Activated gamma-delta T cell (primary cell): ENCODE results near the gene CACNA2D2.

Experiments used
- DNase-seq: peaks from one replicate; lab custom pipeline; 2025; lab: John Stamatoyannopoulos, UW

Gene CACNA2D2

GRCh38 chr3:50393061-50393460 lies 110.4 kb downstream of the CACNA2D2 start:
- no peak for DNase-seq

- no peak for DNase-seq
These were observed 111.2 kb downstream of the CACNA2D2 start for GRCh38 chr3:50392101-50392715.

GRCh38 chr3:50390508-50391224 lies 112.8 kb downstream of the CACNA2D2 start:
- DNase-seq: no peak

GRCh38 chr3:50389414-50389767 lies 114.0 kb downstream of the CACNA2D2 start:
- no peak for DNase-seq

GRCh38 chr3:50388720-50389413 lies 114.6 kb downstream of the CACNA2D2 start:
- no peak for DNase-seq

- DNase-seq: no peak
These were observed 115.3 kb downstream of the CACNA2D2 start for GRCh38 chr3:50388016-50388719.

- no peak for DNase-seq
These were observed 117.7 kb downstream of the CACNA2D2 start for GRCh38 chr3:50385754-50386153.

GRCh38 chr3:50383750-50384149 lies 119.7 kb downstream of the CACNA2D2 start:
- no peak for DNase-seq

GRCh38 chr3:50382722-50383121 lies 120.7 kb downstream of the CACNA2D2 start:
- DNase-seq: no peak

- DNase-seq: no peak
These were observed 122.1 kb downstream of the CACNA2D2 start for GRCh38 chr3:50381383-50381782.

- no peak for DNase-seq
These were observed 122.9 kb downstream of the CACNA2D2 start for GRCh38 chr3:50380405-50381085.

- DNase-seq: no peak
These were observed 124.7 kb downstream of the CACNA2D2 start for GRCh38 chr3:50378757-50379156.

GRCh38 chr3:50378024-50378423 lies 125.4 kb downstream of the CACNA2D2 start:
- DNase-seq: no peak

- DNase-seq: no peak
These were observed 128.0 kb downstream of the CACNA2D2 start for GRCh38 chr3:50375258-50375931.

GRCh38 chr3:50374363-50375257 lies 128.8 kb downstream of the CACNA2D2 start:
- DNase-seq: peak; percentile 13

- no peak for DNase-seq
These were observed 130.0 kb downstream of the CACNA2D2 start for GRCh38 chr3:50373146-50374051.

GRCh38 chr3:50372349-50372748 lies 131.1 kb downstream of the CACNA2D2 start:
- peak; percentile 12 for DNase-seq

- no peak for DNase-seq
These were observed 132.2 kb downstream of the CACNA2D2 start for GRCh38 chr3:50371133-50371685.

GRCh38 chr3:50370594-50370993 lies 132.8 kb downstream of the CACNA2D2 start:
- DNase-seq: no peak
